NCI-H748 (cell line): ENCODE measurements around the gene C5orf22.
"Not testable (repeated sequence)": the region's sequence is repeated elsewhere in the genome, so short reads cannot be mapped to it uniquely, and the experiment has no call there.

Source experiments
- DNase-seq: peaks from one replicate; lab custom pipeline; 2025; ENCODE audit not compliant: unreplicated experiment; lab: John Stamatoyannopoulos, UW

The C5orf22 gene

GRCh38 chr5:31598640-31599611, 66.8 kb downstream of the C5orf22 start:
- DNase-seq, result no peak

- not testable (repeated sequence) for DNase-seq
Observed at GRCh38 chr5:31602305-31602704, 70.2 kb downstream of the C5orf22 start.

GRCh38 chr5:31604240-31604639, 72.1 kb downstream of the C5orf22 start:
- DNase-seq, result no peak

- DNase-seq, result no peak
Observed at GRCh38 chr5:31604644-31605043, 72.5 kb downstream of the C5orf22 start.
